Measurements from ENCODE around the gene CHD6.
A peak's percentile ranks its signal among the peaks of the same experiment; 100 is the strongest.

CHD6 gene

GRCh38 chr20:41364236-41364855, 253.8 kb downstream of the CHD6 start:
- DNase-seq = no peak

- DNase-seq = no peak
Measured at GRCh38 chr20:41363601-41364000, 254.6 kb downstream of the CHD6 start.

GRCh38 chr20:41362748-41363140, 255.4 kb downstream of the CHD6 start:
- no peak for DNase-seq

GRCh38 chr20:41361757-41362747, 256.1 kb downstream of the CHD6 start:
- DNase-seq = peak; percentile 45

- peak; percentile 51 for DNase-seq
Measured at GRCh38 chr20:41360831-41361756, 257.1 kb downstream of the CHD6 start.

- peak; percentile 40 for DNase-seq
Measured at GRCh38 chr20:41359541-41360011, 258.6 kb downstream of the CHD6 start.

- peak; percentile 45 for DNase-seq
Measured at GRCh38 chr20:41358717-41359116, 259.5 kb downstream of the CHD6 start.

GRCh38 chr20:41358230-41358629, 259.9 kb downstream of the CHD6 start:
- peak; percentile 44 for DNase-seq

- peak; percentile 42 for DNase-seq
Measured at GRCh38 chr20:41357424-41358163, 260.6 kb downstream of the CHD6 start.

- peak; percentile 41 for DNase-seq
Measured at GRCh38 chr20:41356951-41357350, 261.2 kb downstream of the CHD6 start.

- peak; percentile 42 for DNase-seq
Measured at GRCh38 chr20:41355598-41356203, 262.5 kb downstream of the CHD6 start.

GRCh38 chr20:41355192-41355591, 263.0 kb downstream of the CHD6 start:
- DNase-seq = no peak

- no peak for DNase-seq
Measured at GRCh38 chr20:41353530-41353929, 264.6 kb downstream of the CHD6 start.

- peak; percentile 49 for DNase-seq
Measured at GRCh38 chr20:41352666-41353065, 265.5 kb downstream of the CHD6 start.

- DNase-seq = peak; percentile 57
Measured at GRCh38 chr20:41352106-41352505, 266.1 kb downstream of the CHD6 start.

Data from islet precursor cell (in vitro differentiated cells).